HEK293T (cell line): ENCODE data around the gene CCNK.
A peak's percentile ranks its signal among the peaks of the same experiment; 100 is the strongest.

Source experiments
- CTCF ChIA-PET: fragments of 350-600 bp; formaldehyde crosslinking; extraction: SDS; loops from one replicate; lab custom pipeline; 2021; ENCODE audit warnings: antibody characterized with exemption, inconsistent platforms; lab: Yijun Ruan, JAX
- POLR2A ChIA-PET: fragments of 350-600 bp; formaldehyde crosslinking; extraction: SDS; loops from one replicate; lab custom pipeline; 2020; ENCODE audit warnings: antibody characterized with exemption, inconsistent platforms; lab: Yijun Ruan, JAX
- DNase-seq: peaks from one replicate; pipeline ENCODE4 v3.0.0; 2012; ENCODE audit warnings: mixed read lengths; ENCODE audit errors: extremely low spot score
- ARNT ChIP-seq: fragments of 450-650 bp; IDR thresholded peaks from 2 replicates; pipeline ENCODE4 v1.6.1; 2017; ENCODE audit warnings: mild to moderate bottlenecking
- BHLHE40 ChIP-seq: fragments of 450-650 bp; IDR thresholded peaks from 2 replicates; pipeline ENCODE4 v1.6.1; 2016; ENCODE audit warnings: mild to moderate bottlenecking, moderate library complexity, borderline replicate concordance
- CTBP1 ChIP-seq: fragments of 450-650 bp; IDR thresholded peaks from 2 replicates; pipeline ENCODE4 v1.6.1; 2016; ENCODE audit warnings: borderline replicate concordance
- ELF4 ChIP-seq: fragments of 450-650 bp; IDR thresholded peaks from 2 replicates; pipeline ENCODE4 v1.6.1; 2017; ENCODE audit warnings: antibody characterized with exemption
- FOXA1 ChIP-seq: fragments of 450-650 bp; IDR thresholded peaks from 2 replicates; pipeline ENCODE4 v1.6.1; 2016; ENCODE audit warnings: mild to moderate bottlenecking
- FOXK2 ChIP-seq: fragments of 450-650 bp; IDR thresholded peaks from 2 replicates; pipeline ENCODE4 v1.6.1; 2016; ENCODE audit warnings: mild to moderate bottlenecking
- FOXM1 ChIP-seq: fragments of 450-650 bp; IDR thresholded peaks from 2 replicates; pipeline ENCODE4 v1.6.1; 2017; ENCODE audit warnings: mild to moderate bottlenecking, borderline replicate concordance
- HDGF ChIP-seq: fragments of 450-650 bp; IDR thresholded peaks from 2 replicates; pipeline ENCODE4 v1.6.1; 2017; ENCODE audit warnings: antibody characterized with exemption, borderline replicate concordance
- L3MBTL2 ChIP-seq: fragments of 450-650 bp; conservative IDR thresholded peaks from 2 replicates; pipeline ENCODE4 v1.6.1; 2016; ENCODE audit warnings: mild to moderate bottlenecking
- LEF1 ChIP-seq: fragments of 450-650 bp; IDR thresholded peaks from 2 replicates; pipeline ENCODE4 v1.6.1; 2017; ENCODE audit warnings: mild to moderate bottlenecking, borderline replicate concordance
- NFRKB ChIP-seq: fragments of 450-650 bp; IDR thresholded peaks from 2 replicates; pipeline ENCODE4 v1.6.1; 2016; ENCODE audit warnings: mild to moderate bottlenecking, moderate library complexity
- PKNOX1 ChIP-seq: fragments of 450-650 bp; IDR thresholded peaks from 2 replicates; pipeline ENCODE4 v1.6.1; 2016
- SP1 ChIP-seq: fragments of 450-650 bp; IDR thresholded peaks from 2 replicates; pipeline ENCODE4 v1.6.1; 2017
- SUZ12 ChIP-seq: fragments of 450-650 bp; IDR thresholded peaks from 2 replicates; pipeline ENCODE4 v1.6.1; 2016; ENCODE audit warnings: mild to moderate bottlenecking
- TARDBP ChIP-seq: fragments of 450-650 bp; IDR thresholded peaks from 2 replicates; pipeline ENCODE4 v1.6.1; 2016
- ZNF384 ChIP-seq: fragments of 450-650 bp; IDR thresholded peaks from 2 replicates; pipeline ENCODE4 v1.6.1; 2016

CCNK gene

GRCh38 chr14:99467336-99468078 is 13.7 kb upstream of the CCNK start:
- CTCF ChIA-PET: no interaction called here

GRCh38 chr14:99468081-99468480 is 13.1 kb upstream of the CCNK start:
- TF ChIP-seq L3MBTL2 (no peak), FOXK2 (no peak), FOXA1 (no peak), TARDBP (no peak), BHLHE40 (no peak), NFRKB (no peak), SP1 (no peak), LEF1 (no peak), FOXM1 (no peak), CTBP1 (no peak)
- ChIA-PET CTCF (no interaction called here), POLR2A (interaction anchor here (0.8 to 0.9 kb wide), 2 partner anchors 11 to 13 kb away, joined by 3 to 4 read pairs; partner anchors contain the start of gene SETD3)
- no peak for DNase-seq

More at GRCh38 chr14:99467336-99468078, 13.7 kb upstream of the CCNK start:
- TF ChIP-seq LEF1 (no peak), PKNOX1 (0 out of 2 replicates have a peak, but pooled peaks have one; percentile 18)
- DNase-seq: no peak
- POLR2A ChIA-PET: interaction anchor here (0.8 to 0.9 kb wide), 2 partner anchors 12 to 13 kb away, joined by 3 to 4 read pairs; partner anchors contain the start of gene SETD3

- no peak for DNase-seq
- no peak for TF ChIP-seq PKNOX1
- no peak for TF ChIP-seq FOXA1
- no peak for TF ChIP-seq NFRKB
- no peak for TF ChIP-seq LEF1
- TF ChIP-seq FOXK2: no peak
- no peak for TF ChIP-seq ELF4
- TF ChIP-seq BHLHE40: no peak
- TF ChIP-seq ZNF384: no peak
- no peak for TF ChIP-seq HDGF
- no peak for TF ChIP-seq ARNT
- TF ChIP-seq L3MBTL2: no peak
- no peak for TF ChIP-seq SP1
- no peak for TF ChIP-seq FOXM1
- no peak for TF ChIP-seq TARDBP
- TF ChIP-seq CTBP1: no peak
- TF ChIP-seq SUZ12: no peak
- ChIA-PET POLR2A (interaction anchor here (1.0 to 1.1 kb wide), 2 partner anchors 12 kb away, joined by 3 to 4 read pairs; partner anchors contain the start of genes CCNK and SETD3), CTCF (no interaction called here)
Observed at GRCh38 chr14:99468836-99469592, 12.2 kb upstream of the CCNK start.

GRCh38 chr14:99471731-99472130 is 9.5 kb upstream of the CCNK start:
- DNase-seq: no peak
- ChIA-PET CTCF (interaction anchor here (0.7 to 1.1 kb wide), 3 partner anchors 79 to 1379 kb away, joined by 3 read pairs; no protein-coding TSS in a partner anchor), POLR2A (interaction anchor here (1.4 kb wide), 1 partner anchor 10 kb away, joined by 6 read pairs; the partner anchor contains the start of genes CCNK and SETD3)
- no peak for TF ChIP-seq PKNOX1
- no peak for TF ChIP-seq LEF1
- TF ChIP-seq NFRKB: no peak
- TF ChIP-seq FOXM1: no peak
- TF ChIP-seq ARNT: no peak
- no peak for TF ChIP-seq SP1
- no peak for TF ChIP-seq FOXA1

GRCh38 chr14:99472937-99473336 is 8.3 kb upstream of the CCNK start:
- DNase-seq: no peak
- TF ChIP-seq CTBP1 (no peak), FOXM1 (no peak), TARDBP (no peak), ARNT (no peak), ELF4 (no peak), HDGF (no peak), FOXK2 (no peak), NFRKB (no peak), PKNOX1 (no peak), L3MBTL2 (no peak), LEF1 (no peak), SUZ12 (no peak)
- POLR2A ChIA-PET: no interaction called here
- CTCF ChIA-PET: interaction anchor here (1.1 kb wide), 1 partner anchor 84 kb away, joined by 3 read pairs; no protein-coding TSS in a partner anchor
